ENCODE measurements around the gene CDH4.

CDH4 gene

DNA sequence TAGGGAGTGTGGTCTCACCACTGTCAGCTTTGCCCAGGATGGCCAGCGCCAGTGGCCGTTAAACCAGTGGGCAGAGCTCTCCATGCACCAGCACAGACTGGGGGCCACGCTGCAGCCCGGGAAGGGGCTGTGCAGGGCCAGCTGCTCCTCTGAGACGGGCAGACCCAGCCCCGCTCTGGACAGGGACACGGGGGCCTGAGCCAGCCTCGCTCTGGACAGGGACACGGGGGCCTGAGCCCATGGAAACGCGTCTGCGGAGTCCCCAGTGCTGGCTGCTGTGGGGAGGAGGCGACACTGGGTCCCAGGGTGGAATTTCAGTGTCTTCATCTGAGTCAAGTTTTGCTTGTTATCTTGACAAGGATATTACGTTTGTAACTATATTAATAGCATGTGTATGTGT lies 402.7 kb downstream of the CDH4 start:
- ChIA-PET CTCF (no interaction called here), POLR2A (no interaction called here)
- TF ChIP-seq, protein P1, sequence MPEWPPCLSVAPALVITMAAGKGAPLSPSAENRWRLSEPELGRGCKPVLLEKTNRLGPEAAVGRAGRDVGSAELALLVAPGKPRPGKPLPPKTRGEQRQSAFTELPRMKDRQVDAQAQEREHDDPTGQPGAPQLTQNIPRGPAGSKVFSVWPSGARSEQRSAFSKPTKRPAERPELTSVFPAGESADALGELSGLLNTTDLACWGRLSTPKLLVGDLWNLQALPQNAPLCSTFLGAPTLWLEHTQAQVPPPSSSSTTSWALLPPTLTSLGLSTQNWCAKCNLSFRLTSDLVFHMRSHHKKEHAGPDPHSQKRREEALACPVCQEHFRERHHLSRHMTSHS (tag by site-specific recombination; IDR thresholded peaks at IDR 0.05): no peak
- TF ChIP-seq ZNF324 (tag by site-specific recombination; IDR thresholded peaks at IDR 0.05) (no peak), IKZF3 (tag by site-specific recombination; IDR thresholded peaks at IDR 0.05) (no peak), SCRT1 (tag by site-specific recombination; IDR thresholded peaks at IDR 0.05; ENCODE audit: borderline replicate concordance) (no peak), ZNF157 (tag by site-specific recombination; IDR thresholded peaks at IDR 0.05) (no peak), ZNF555 (tag by site-specific recombination; conservative IDR thresholded peaks at IDR 0.05) (no peak), ZNF433 (tag by site-specific recombination; IDR thresholded peaks at IDR 0.05; ENCODE audit: low read depth) (no peak), ZNF529 (tag by site-specific recombination; IDR thresholded peaks at IDR 0.05; ENCODE audit: insufficient replicate concordance) (no peak), ZNF660 (tag by site-specific recombination; IDR thresholded peaks at IDR 0.05) (no peak), ZNF837 (tag by site-specific recombination; IDR thresholded peaks at IDR 0.05) (no peak)
- TF ChIP-seq, protein P2, sequence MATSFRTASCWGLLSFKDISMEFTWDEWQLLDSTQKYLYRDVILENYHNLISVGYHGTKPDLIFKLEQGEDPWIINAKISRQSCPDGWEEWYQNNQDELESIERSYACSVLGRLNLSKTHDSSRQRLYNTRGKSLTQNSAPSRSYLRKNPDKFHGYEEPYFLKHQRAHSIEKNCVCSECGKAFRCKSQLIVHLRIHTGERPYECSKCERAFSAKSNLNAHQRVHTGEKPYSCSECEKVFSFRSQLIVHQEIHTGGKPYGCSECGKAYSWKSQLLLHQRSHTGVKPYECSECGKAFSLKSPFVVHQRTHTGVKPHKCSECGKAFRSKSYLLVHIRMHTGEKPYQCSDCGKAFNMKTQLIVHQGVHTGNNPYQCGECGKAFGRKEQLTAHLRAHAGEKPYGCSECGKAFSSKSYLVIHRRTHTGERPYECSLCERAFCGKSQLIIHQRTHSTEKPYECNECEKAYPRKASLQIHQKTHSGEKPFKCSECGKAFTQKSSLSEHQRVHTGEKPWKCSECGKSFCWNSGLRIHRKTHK (tag by site-specific recombination; IDR thresholded peaks at IDR 0.05): no peak
- TF ChIP-seq, protein P3, sequence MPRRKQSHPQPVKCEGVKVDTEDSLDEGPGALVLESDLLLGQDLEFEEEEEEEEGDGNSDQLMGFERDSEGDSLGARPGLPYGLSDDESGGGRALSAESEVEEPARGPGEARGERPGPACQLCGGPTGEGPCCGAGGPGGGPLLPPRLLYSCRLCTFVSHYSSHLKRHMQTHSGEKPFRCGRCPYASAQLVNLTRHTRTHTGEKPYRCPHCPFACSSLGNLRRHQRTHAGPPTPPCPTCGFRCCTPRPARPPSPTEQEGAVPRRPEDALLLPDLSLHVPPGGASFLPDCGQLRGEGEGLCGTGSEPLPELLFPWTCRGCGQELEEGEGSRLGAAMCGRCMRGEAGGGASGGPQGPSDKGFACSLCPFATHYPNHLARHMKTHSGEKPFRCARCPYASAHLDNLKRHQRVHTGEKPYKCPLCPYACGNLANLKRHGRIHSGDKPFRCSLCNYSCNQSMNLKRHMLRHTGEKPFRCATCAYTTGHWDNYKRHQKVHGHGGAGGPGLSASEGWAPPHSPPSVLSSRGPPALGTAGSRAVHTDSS (tag by site-specific recombination; IDR thresholded peaks at IDR 0.05): no peak
- Histone ChIP-seq H3K9me3 (ENCODE audit: control insufficient read depth, insufficient read depth, low read depth, low read length) (no peaks in the 10 kb centered on the region), H3K4me1 (ENCODE audit: control insufficient read depth, insufficient read depth, low read length) (no peaks in the 10 kb centered on the region), H3K4me3 (ENCODE audit: low read depth, low read length) (no peak overlapping the region), H3K27ac (ENCODE audit: extremely low read depth, low read depth, low read length) (no peak overlapping the region), H3K36me3 (ENCODE audit: control insufficient read depth in 2 of 2, insufficient read depth in 1 of 2, low read length in 2 of 2) (no peaks in the 10 kb centered on the region)

DNA sequence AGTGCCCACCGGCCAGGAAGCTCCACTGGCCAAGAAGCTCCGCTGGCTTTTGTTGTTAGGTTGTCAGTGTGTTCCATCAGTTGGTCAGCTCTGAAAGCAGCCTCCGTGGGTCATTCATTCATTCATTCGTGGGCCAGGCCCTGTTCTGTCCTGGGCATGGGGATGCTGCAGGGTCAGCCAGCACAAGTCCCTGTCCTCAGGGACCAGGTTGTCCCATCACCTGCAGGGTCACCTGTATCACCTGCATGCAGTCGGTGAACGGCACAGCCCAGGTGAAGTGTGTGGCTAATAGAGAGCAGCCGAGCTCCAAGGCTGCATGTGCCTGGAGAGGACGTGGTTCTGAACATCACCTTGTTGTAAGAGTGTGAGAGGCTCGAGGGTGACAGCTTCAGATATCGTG lies 403.5 kb downstream of the CDH4 start:
- no peak overlapping the region for H3K27ac ChIP-seq (ENCODE audit: extremely low read depth, low read depth, low read length)
- no peaks in the 10 kb centered on the region for H3K9me3 ChIP-seq (ENCODE audit: control insufficient read depth, insufficient read depth, low read depth, low read length)
- POLR2A ChIA-PET: no interaction called here
- H3K36me3 ChIP-seq (ENCODE audit: control insufficient read depth in 2 of 2, insufficient read depth in 1 of 2, low read length in 2 of 2): no peaks in the 10 kb centered on the region
- H3K4me3 ChIP-seq (ENCODE audit: low read depth, low read length): no peak overlapping the region
- TF ChIP-seq SCRT1 (tag by site-specific recombination; IDR thresholded peaks at IDR 0.05; ENCODE audit: borderline replicate concordance): no peak
- no peak for TF ChIP-seq ZBTB8A (tag by site-specific recombination; IDR thresholded peaks at IDR 0.05)
- CTCF ChIA-PET: no interaction called here
- no peaks in the 10 kb centered on the region for H3K4me1 ChIP-seq (ENCODE audit: control insufficient read depth, insufficient read depth, low read length)

DNA sequence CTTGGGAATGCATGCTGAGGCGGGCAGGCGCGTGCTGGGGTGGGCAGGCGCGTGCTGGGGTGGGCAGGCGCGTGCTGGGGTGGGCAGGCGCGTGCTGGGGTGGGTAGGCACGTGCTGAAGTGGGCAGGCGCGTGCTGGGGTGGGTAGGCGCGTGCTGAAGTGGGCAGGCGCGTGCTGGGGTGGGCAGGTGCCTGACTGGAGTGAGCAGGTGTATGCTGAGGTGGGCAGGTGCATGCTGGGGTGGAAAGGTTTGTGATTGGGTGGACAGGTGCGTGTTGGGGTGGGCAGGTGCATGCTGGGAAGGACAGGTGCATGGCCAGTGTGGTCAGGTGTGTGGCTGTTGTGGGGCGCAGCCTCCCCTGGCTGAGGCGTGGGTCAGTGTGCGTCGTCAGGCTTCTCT lies 404.1 kb downstream of the CDH4 start:
- H3K9me3 ChIP-seq (ENCODE audit: control insufficient read depth, insufficient read depth, low read depth, low read length): no peaks in the 10 kb centered on the region
- H3K36me3 ChIP-seq (ENCODE audit: control insufficient read depth in 2 of 2, insufficient read depth in 1 of 2, low read length in 2 of 2): no peaks in the 10 kb centered on the region
- no peak overlapping the region for H3K4me3 ChIP-seq (ENCODE audit: low read depth, low read length)
- no peak overlapping the region for H3K27ac ChIP-seq (ENCODE audit: extremely low read depth, low read depth, low read length)
- POLR2A ChIA-PET: no interaction called here
- CTCF ChIA-PET: no interaction called here
- TF ChIP-seq, protein P4, sequence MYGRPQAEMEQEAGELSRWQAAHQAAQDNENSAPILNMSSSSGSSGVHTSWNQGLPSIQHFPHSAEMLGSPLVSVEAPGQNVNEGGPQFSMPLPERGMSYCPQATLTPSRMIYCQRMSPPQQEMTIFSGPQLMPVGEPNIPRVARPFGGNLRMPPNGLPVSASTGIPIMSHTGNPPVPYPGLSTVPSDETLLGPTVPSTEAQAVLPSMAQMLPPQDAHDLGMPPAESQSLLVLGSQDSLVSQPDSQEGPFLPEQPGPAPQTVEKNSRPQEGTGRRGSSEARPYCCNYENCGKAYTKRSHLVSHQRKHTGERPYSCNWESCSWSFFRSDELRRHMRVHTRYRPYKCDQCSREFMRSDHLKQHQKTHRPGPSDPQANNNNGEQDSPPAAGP (tag by site-specific recombination; IDR thresholded peaks at IDR 0.05): no peak
- TF ChIP-seq ZNF214 (tag by site-specific recombination; IDR thresholded peaks at IDR 0.05; ENCODE audit: borderline replicate concordance) (no peak), ZNF211 (tag by site-specific recombination; IDR thresholded peaks at IDR 0.05; ENCODE audit: low read depth) (no peak), ZNF423 (tag by site-specific recombination; IDR thresholded peaks at IDR 0.05) (no peak), ZNF121 (tag by site-specific recombination; IDR thresholded peaks at IDR 0.05) (no peak), ZSCAN30 (tag by site-specific recombination; IDR thresholded peaks at IDR 0.05) (no peak), KLF8 (tag by site-specific recombination; IDR thresholded peaks at IDR 0.05) (no peak), ZBTB17 (tag by site-specific recombination; IDR thresholded peaks at IDR 0.05) (no peak)
- TF ChIP-seq, protein P5, sequence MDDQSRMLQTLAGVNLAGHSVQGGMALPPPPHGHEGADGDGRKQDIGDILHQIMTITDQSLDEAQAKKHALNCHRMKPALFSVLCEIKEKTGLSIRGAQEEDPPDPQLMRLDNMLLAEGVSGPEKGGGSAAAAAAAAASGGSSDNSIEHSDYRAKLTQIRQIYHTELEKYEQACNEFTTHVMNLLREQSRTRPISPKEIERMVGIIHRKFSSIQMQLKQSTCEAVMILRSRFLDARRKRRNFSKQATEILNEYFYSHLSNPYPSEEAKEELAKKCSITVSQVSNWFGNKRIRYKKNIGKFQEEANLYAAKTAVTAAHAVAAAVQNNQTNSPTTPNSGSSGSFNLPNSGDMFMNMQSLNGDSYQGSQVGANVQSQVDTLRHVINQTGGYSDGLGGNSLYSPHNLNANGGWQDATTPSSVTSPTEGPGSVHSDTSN (CRISPR knock-in tag; IDR thresholded peaks at IDR 0.05): no peak
- TF ChIP-seq, protein P6, sequence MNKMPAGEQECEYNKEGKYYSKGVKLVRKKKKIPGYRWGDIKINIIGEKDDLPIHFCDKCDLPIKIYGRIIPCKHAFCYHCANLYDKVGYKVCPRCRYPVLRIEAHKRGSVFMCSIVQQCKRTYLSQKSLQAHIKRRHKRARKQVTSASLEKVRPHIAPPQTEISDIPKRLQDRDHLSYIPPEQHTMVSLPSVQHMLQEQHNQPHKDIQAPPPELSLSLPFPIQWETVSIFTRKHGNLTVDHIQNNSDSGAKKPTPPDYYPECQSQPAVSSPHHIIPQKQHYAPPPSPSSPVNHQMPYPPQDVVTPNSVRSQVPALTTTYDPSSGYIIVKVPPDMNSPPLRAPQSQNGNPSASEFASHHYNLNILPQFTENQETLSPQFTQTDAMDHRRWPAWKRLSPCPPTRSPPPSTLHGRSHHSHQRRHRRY (tag by site-specific recombination; IDR thresholded peaks at IDR 0.05): no peak
- TF ChIP-seq, protein P7, sequence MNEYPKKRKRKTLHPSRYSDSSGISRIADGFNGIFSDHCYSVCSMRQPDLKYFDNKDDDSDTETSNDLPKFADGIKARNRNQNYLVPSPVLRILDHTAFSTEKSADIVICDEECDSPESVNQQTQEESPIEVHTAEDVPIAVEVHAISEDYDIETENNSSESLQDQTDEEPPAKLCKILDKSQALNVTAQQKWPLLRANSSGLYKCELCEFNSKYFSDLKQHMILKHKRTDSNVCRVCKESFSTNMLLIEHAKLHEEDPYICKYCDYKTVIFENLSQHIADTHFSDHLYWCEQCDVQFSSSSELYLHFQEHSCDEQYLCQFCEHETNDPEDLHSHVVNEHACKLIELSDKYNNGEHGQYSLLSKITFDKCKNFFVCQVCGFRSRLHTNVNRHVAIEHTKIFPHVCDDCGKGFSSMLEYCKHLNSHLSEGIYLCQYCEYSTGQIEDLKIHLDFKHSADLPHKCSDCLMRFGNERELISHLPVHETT (tag by site-specific recombination; IDR thresholded peaks at IDR 0.05): no peak
- H3K4me1 ChIP-seq (ENCODE audit: control insufficient read depth, insufficient read depth, low read length): no peaks in the 10 kb centered on the region
